K562 (cell line): ENCODE data around the gene PIK3CA. TPM values are rescaled to one million over a fixed set of nuclear protein-coding genes. Genes with fewer than 3 reads are reported as not detected.

Experiments used
- ATAC-seq: fragments of 200-7000 bp; cut with Tn5 transposase; 3 replicates; pipeline ENCODE4 v1.9.1; 2020; ENCODE audit warnings: moderate library complexity
- BruUV-seq: library from RNA; stranded (reverse); fragments of 400-500 nt; replicated peaks from 2 replicates; lab custom pipeline; 2021; lab: Mats Ljungman, UMichigan
- CTCF ChIA-PET: fragments of 300-600 bp; formaldehyde crosslinking; extraction: SDS; loops from one replicate; lab custom pipeline; 2021; ENCODE audit warnings: low intra/inter-chr PET ratio; lab: Yijun Ruan, JAX
- POLR2A ChIA-PET: fragments of 300-600, 350-650 bp; sonication (Branson Sonifier 250); formaldehyde crosslinking; extraction: SDS; loops from one replicate; lab custom pipeline; 2021; ENCODE audit warnings: antibody characterized with exemption, inconsistent platforms; lab: Yijun Ruan, JAX
- DNase-seq, 4 experiments: peaks; one replicate each; pipeline versions ENCODE4 v3.0.0 to v3.0.0-alpha.2; 2011 to 2018; ENCODE audit warnings: low spot score in 3 of 4, mixed read lengths in 3 of 4; ENCODE audit errors: extremely low read depth in 1 of 4
- FAIRE-seq: peaks from 2 replicates; lab custom pipeline; 2011; peaks lifted over from hg19 to GRCh38; lab: Jason Lieb, UNC
- H2AFZ ChIP-seq: 2 replicates; pipeline ENCODE4 v1.6.0; 2011; ENCODE audit warnings: low read depth, low read length, control low read depth, inconsistent platforms
- H3K27ac ChIP-seq: fragments of 200-600 bp; 3 replicates; pipeline ENCODE4 v1.8.0; 2011; ENCODE audit warnings: low read depth, mild to moderate bottlenecking, control low read depth, inconsistent platforms, low read length, moderate library complexity, mixed read lengths; ENCODE audit errors: extremely low read depth
- H3K27me3 ChIP-seq, 2 experiments: fragments of 300-600 bp in 1 of 2; 2 replicates in 1 of 2; 3 replicates in 1 of 2; pipeline versions ENCODE4 v1.6.0 to v1.8.0; 2011; ENCODE audit warnings: inconsistent platforms in 2 of 2, low read length in 2 of 2, mild to moderate bottlenecking in 1 of 2, mixed read lengths in 1 of 2, moderate library complexity in 1 of 2; ENCODE audit not compliant: control insufficient read depth in 2 of 2, insufficient read depth in 2 of 2
- H3K36me3 ChIP-seq: fragments of 300-600 bp; 3 replicates; pipeline ENCODE4 v1.8.0; 2011; ENCODE audit warnings: mild to moderate bottlenecking, low read length, inconsistent platforms; ENCODE audit not compliant: control insufficient read depth, insufficient read depth
- H3K4me1 ChIP-seq, 2 experiments: fragments of 200-600 bp in 1 of 2; replicated peaks in 1 of 2; 2 replicates in 1 of 2; 3 replicates in 1 of 2; pipeline versions ENCODE4 v1.5.1 to v1.8.0; 2011; ENCODE audit warnings: inconsistent platforms in 2 of 2, low read length in 2 of 2, mild to moderate bottlenecking in 1 of 2, mixed read lengths in 1 of 2, moderate library complexity in 1 of 2; ENCODE audit not compliant: control insufficient read depth in 2 of 2, insufficient read depth in 2 of 2
- H3K4me2 ChIP-seq: 2 replicates; pipeline ENCODE4 v1.6.1; 2011; ENCODE audit warnings: low read length, control low read depth, inconsistent platforms, mixed read lengths; ENCODE audit not compliant: insufficient read depth
- H3K4me3 ChIP-seq: fragments of 200-600 bp; sonication (generic), shearing (Covaris generic); 2 replicates; pipeline ENCODE4 v1.5.1; 2016; ENCODE audit warnings: control low read depth, inconsistent platforms
- H3K79me2 ChIP-seq: fragments of 200-600 bp; 3 replicates; pipeline ENCODE4 v1.8.0; 2011; ENCODE audit warnings: low read length, inconsistent platforms; ENCODE audit not compliant: control insufficient read depth, insufficient read depth
- H3K9ac ChIP-seq, 2 experiments: 2 replicates each; pipeline versions ENCODE4 v1.6.0 to v1.6.1; 2011; ENCODE audit warnings: low read depth in 2 of 2, low read length in 2 of 2, control low read depth in 1 of 2, inconsistent platforms in 1 of 2, mild to moderate bottlenecking in 1 of 2, mixed read lengths in 1 of 2; ENCODE audit not compliant: insufficient read depth in 1 of 2
- H3K9me1 ChIP-seq: one replicate; pipeline ENCODE4 v1.6.0; 2011; ENCODE audit warnings: inconsistent platforms, mild to moderate bottlenecking, low read length, moderate library complexity; ENCODE audit not compliant: control insufficient read depth, insufficient read depth
- H3K9me3 ChIP-seq: replicated peaks from 2 replicates; pipeline ENCODE4 v1.5.1; 2011; ENCODE audit warnings: low read depth, low read length, inconsistent platforms; ENCODE audit not compliant: control insufficient read depth, insufficient read depth
- H4K20me1 ChIP-seq: replicated peaks from 2 replicates; pipeline ENCODE4 v1.6.1; 2011; ENCODE audit warnings: low read length, inconsistent platforms, mixed read lengths; ENCODE audit not compliant: control insufficient read depth, insufficient read depth
- ARID1B ChIP-seq: fragments of 450-650 bp; IDR thresholded peaks from 2 replicates; pipeline ENCODE4 v1.6.1; 2016; ENCODE audit warnings: antibody characterized with exemption, mild to moderate bottlenecking, inconsistent platforms
- DPF2 ChIP-seq: fragments of 450-650 bp; IDR thresholded peaks from 2 replicates; pipeline ENCODE4 v1.6.1; 2016
- ELK3 ChIP-seq: fragments of 450-650 bp; formaldehyde crosslinking; IDR thresholded peaks from 2 replicates; pipeline ENCODE4 v1.4.0; 2020; ENCODE audit warnings: mild to moderate bottlenecking
- GTF2A2 ChIP-seq: IDR thresholded peaks from 2 replicates; pipeline ENCODE4 v1.6.1; 2016; ENCODE audit warnings: mild to moderate bottlenecking, missing genetic modification characterization, missing compliant biosample characterization
- HIVEP1 ChIP-seq: fragments of 250-450 bp; sonication (Bioruptor Pico); IDR thresholded peaks from 2 replicates; pipeline ENCODE4 v1.4.0; 2020; ENCODE audit warnings: mild to moderate bottlenecking
- HMBOX1 ChIP-seq: sonication (generic); IDR thresholded peaks from 2 replicates; pipeline ENCODE4 v1.6.1; 2016
- HNRNPH1 ChIP-seq: fragments of 200-400 bp; formaldehyde crosslinking; optimal IDR thresholded peaks from 2 replicates; pipeline ENCODE3; 2017; ENCODE audit warnings: low read depth, mild to moderate bottlenecking, low read length, moderate library complexity
- KLF16 ChIP-seq: IDR thresholded peaks from 2 replicates; pipeline ENCODE4 v1.6.1; 2016; ENCODE audit warnings: antibody characterized with exemption
- L3MBTL2 ChIP-seq: fragments of 450-650 bp; IDR thresholded peaks from 2 replicates; pipeline ENCODE4 v1.6.1; 2016; ENCODE audit warnings: mild to moderate bottlenecking, moderate library complexity
- MTA1 ChIP-seq: fragments of 450-650 bp; IDR thresholded peaks from 2 replicates; pipeline ENCODE4 v1.6.1; 2017; ENCODE audit warnings: borderline replicate concordance
- MTA3 ChIP-seq: fragments of 450-650 bp; formaldehyde crosslinking; IDR thresholded peaks from 2 replicates; pipeline ENCODE4 v1.6.1; 2017; ENCODE audit warnings: mild to moderate bottlenecking, borderline replicate concordance
- PURB ChIP-seq: sonication (generic); formaldehyde crosslinking; IDR thresholded peaks from 2 replicates; pipeline ENCODE4 v1.9.0; 2021; ENCODE audit warnings: low read depth, mild to moderate bottlenecking, missing genetic modification reagents
- SMARCA4 ChIP-seq: fragments of 450-650 bp; IDR thresholded peaks from 2 replicates; pipeline ENCODE4 v1.6.1; 2016
- U2AF2 ChIP-seq: fragments of 200-400 bp; formaldehyde crosslinking; optimal IDR thresholded peaks from 2 replicates; pipeline ENCODE3; 2017; ENCODE audit warnings: low read depth, mild to moderate bottlenecking, low read length
- ZNF3 ChIP-seq: fragments of 250-450 bp; sonication (Bioruptor Pico); IDR thresholded peaks from 2 replicates; pipeline ENCODE4 v1.5.0; 2021; ENCODE audit warnings: mild to moderate bottlenecking, moderate library complexity
- ZNF766 ChIP-seq: fragments of 200-800 bp; sonication (Bioruptor generic); conservative IDR thresholded peaks from 2 replicates; pipeline ENCODE4 v1.6.1; 2016; ENCODE audit warnings: missing genetic modification characterization, missing compliant biosample characterization
- WGBS: fragments of 100-300 bp; shearing (Covaris generic); methylation state at CpG from one replicate; pipeline ENCODE4 v1.1.6; 2016; ENCODE audit warnings: low coverage, mixed read lengths; ENCODE audit not compliant: insufficient coverage; ENCODE audit errors: missing lambda C conversion rate; 5-methylcytosine and 5-hydroxymethylcytosine counted together
- in situ Hi-C: fragments of 300-500 bp; cut with MboI; formaldehyde crosslinking; loops from 4 replicates; pipeline ENCODE4 v1.15.0; 2018; ENCODE audit warnings: inconsistent platforms, mixed read lengths
- intact Hi-C: fragments of 100-400 bp; cut with micrococcal nuclease; formaldehyde crosslinking; loops from 2 replicates; pipeline ENCODE4 v1.14.2; 2022
- polyA plus RNA-seq, 8 experiments: library from polyadenylated mRNA; depleted of rRNA in 4 of 8; stranded (reverse) in 5 of 8; unstranded in 3 of 8; fragments of >200 nt; fragmentation: Nextera tagmentation in 2 of 8; fragmentation: Illumina TruSeq in 1 of 8; extraction: Ambion mirVana in 2 of 8; extraction: Trizol in 1 of 8; gene quantifications; 2 replicates each; pipeline versions ENCODE4 v1.2.1 to v1.2.3, GENCODE V29; 2011 to 2014; ENCODE audit warnings: inconsistent platforms in 1 of 8, missing spikeins in 1 of 8
- total RNA-seq, 7 experiments: library from RNA; depleted of rRNA in 6 of 7; stranded (reverse); fragments of >200 nt in 6 of 7; fragmentation: Illumina TruSeq in 2 of 7; extraction: Trizol in 2 of 7; gene quantifications; 2 replicates each; pipeline versions ENCODE4 v1.2.1 to v1.2.3, GENCODE V29; 2011 to 2021; ENCODE audit warnings: low replicate concordance in 1 of 7
- TF ChIP-seq, protein P1 (sequence below), 3 experiments: fragments of 200-800 bp in 1 of 3; fragments of 250-450 bp in 1 of 3; fragments of 450-650 bp in 1 of 3; sonication (Bioruptor Pico) in 1 of 3; sonication (Bioruptor generic) in 1 of 3; formaldehyde crosslinking in 1 of 3; IDR thresholded peaks; 2 replicates each; pipeline versions ENCODE4 v1.6.1 to v1.8.0; 2016 to 2022; ENCODE audit warnings: mild to moderate bottlenecking in 2 of 3, missing genetic modification characterization in 2 of 3, missing compliant biosample characterization in 1 of 3, moderate library complexity in 1 of 3
- TF ChIP-seq, protein P2 (sequence below): fragments of 450-650 bp; formaldehyde crosslinking; IDR thresholded peaks from 2 replicates; pipeline ENCODE4 v1.4.0; 2020; ENCODE audit warnings: mild to moderate bottlenecking, moderate library complexity

Gene PIK3CA
- total and polyA plus RNA-seq, 9 of the 15 experiments (the other 6 are each of a cell fraction or from before 2014, with no cell fraction given) = 3.8 to 19.4 (median 10.8) TPM

DNA sequence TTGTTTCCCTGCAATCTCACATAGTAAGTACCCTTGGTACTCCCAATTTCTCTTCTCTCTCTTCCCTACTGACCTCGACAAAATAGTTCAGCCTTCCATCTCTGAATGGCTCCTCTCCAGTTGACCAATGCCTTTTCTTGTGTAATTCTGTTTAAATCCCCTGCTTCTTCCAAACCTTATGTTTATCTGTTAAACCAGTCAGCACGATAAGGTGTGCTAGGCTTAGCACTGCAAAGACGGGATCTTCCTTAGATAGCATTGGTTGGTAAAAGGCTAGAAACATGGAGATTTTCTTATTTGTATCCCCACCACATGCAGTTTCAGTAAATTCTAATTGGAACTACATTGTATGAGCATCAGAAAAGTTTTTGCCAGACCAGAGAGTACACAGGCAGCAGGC is 128.6 kb downstream of the PIK3CA start:
- CTCF ChIA-PET = no interaction called here
- TF ChIP-seq, protein P1, sequence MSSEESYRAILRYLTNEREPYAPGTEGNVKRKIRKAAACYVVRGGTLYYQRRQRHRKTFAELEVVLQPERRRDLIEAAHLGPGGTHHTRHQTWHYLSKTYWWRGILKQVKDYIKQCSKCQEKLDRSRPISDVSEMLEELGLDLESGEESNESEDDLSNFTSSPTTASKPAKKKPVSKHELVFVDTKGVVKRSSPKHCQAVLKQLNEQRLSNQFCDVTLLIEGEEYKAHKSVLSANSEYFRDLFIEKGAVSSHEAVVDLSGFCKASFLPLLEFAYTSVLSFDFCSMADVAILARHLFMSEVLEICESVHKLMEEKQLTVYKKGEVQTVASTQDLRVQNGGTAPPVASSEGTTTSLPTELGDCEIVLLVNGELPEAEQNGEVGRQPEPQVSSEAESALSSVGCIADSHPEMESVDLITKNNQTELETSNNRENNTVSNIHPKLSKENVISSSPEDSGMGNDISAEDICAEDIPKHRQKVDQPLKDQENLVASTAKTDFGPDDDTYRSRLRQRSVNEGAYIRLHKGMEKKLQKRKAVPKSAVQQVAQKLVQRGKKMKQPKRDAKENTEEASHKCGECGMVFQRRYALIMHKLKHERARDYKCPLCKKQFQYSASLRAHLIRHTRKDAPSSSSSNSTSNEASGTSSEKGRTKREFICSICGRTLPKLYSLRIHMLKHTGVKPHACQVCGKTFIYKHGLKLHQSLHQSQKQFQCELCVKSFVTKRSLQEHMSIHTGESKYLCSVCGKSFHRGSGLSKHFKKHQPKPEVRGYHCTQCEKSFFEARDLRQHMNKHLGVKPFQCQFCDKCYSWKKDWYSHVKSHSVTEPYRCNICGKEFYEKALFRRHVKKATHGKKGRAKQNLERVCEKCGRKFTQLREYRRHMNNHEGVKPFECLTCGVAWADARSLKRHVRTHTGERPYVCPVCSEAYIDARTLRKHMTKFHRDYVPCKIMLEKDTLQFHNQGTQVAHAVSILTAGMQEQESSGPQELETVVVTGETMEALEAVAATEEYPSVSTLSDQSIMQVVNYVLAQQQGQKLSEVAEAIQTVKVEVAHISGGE (CRISPR knock-in tag; IDR thresholded peaks at IDR 0.05) = no peak
- TF ChIP-seq DPF2 (peak; percentile 19; the same call in 1 of the 2 replicates), MTA1 (no peak), HMBOX1 (peak; percentile 91), GTF2A2 (tag) (no peak), SMARCA4 (peak; percentile 55; the same call in 1 of the 2 replicates), ZNF3 (CRISPR knock-in tag) (no peak), L3MBTL2 (0 out of 2 replicates have a peak, but pooled peaks have one; percentile 13), ZNF766 (CRISPR knock-in tag) (no peak), U2AF2 (no peak), HIVEP1 (CRISPR knock-in tag) (no peak), HNRNPH1 (no peak), PURB (CRISPR knock-in tag) (no peak), ELK3 (no peak), KLF16 (no peak), MTA3 (0 out of 2 replicates have a peak, but pooled peaks have one; percentile 27), ARID1B (peak; percentile 56)
- TF ChIP-seq, protein P2, sequence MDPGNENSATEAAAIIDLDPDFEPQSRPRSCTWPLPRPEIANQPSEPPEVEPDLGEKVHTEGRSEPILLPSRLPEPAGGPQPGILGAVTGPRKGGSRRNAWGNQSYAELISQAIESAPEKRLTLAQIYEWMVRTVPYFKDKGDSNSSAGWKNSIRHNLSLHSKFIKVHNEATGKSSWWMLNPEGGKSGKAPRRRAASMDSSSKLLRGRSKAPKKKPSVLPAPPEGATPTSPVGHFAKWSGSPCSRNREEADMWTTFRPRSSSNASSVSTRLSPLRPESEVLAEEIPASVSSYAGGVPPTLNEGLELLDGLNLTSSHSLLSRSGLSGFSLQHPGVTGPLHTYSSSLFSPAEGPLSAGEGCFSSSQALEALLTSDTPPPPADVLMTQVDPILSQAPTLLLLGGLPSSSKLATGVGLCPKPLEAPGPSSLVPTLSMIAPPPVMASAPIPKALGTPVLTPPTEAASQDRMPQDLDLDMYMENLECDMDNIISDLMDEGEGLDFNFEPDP (CRISPR knock-in tag) = no peak

More for the DNA sequence above, 128.6 kb downstream of the PIK3CA start:
- intact Hi-C loops = no loop called here
- Histone ChIP-seq H4K20me1 (no peaks in the 10 kb centered on the region), H3K79me2 (no peaks in the 10 kb centered on the region), H3K9me3 (no peaks in the 10 kb centered on the region), H3K4me2 (peak overlapping the region; percentile 30), H3K9me1 (no peaks in the 10 kb centered on the region), H3K9ac (peak overlapping the region in 1 of 2 experiments; percentile 24; a peak in 2 of 4 replicates), H2AFZ (peak overlapping the region; percentile 91), H3K27ac (no peak overlapping the region), H3K36me3 (no peaks in the 10 kb centered on the region), H3K4me1 (peaks cover 6 to 13% of the 10 kb centered on the region in 2 experiments; a peak in 4 of 5 replicates), H3K27me3 (no peaks in the 10 kb centered on the region), H3K4me3 (no peak overlapping the region)
- peak; percentile 58 for ATAC-seq
- WGBS = 6% methylated on average over 3 of the region's 3 CpGs
- POLR2A ChIA-PET = interaction anchor here (1.2 to 1.7 kb wide), 2 partner anchors 11 to 12 kb away, joined by 3 to 6 read pairs; no protein-coding TSS in a partner anchor
- no TSS peak for BruUV-seq
- DNase-seq = peak in 1 of 4 experiments; percentile 32
- peak; percentile 76 for FAIRE-seq
- in situ Hi-C loops = no loop called here
